Adrenal gland (tissue), 5 donors: Measurements from ENCODE around the gene PPP2R2C.

Source experiments
- POLR2A ChIP-seq, 2 donors: fragments of 450-650 bp; IDR thresholded peaks; one replicate each; pipeline ENCODE4 v1.6.1; 2017; ENCODE audit warnings: antibody characterized with exemption in 2 of 2, mild to moderate bottlenecking in 2 of 2, moderate library complexity in 1 of 2
- TF ChIP-seq, protein P1 (sequence below), 6 experiments: fragments of 450-650 bp in 4 of 6; fragments of 200-600 bp in 2 of 6; sonication (generic) in 1 of 6; IDR thresholded peaks; 1 replicate in 5 of 6; 2 replicates in 1 of 6; pipeline versions ENCODE4 v1.5.1 to v1.8.0; 2016 to 2021; ENCODE audit warnings: antibody characterized with exemption in 6 of 6, mild to moderate bottlenecking in 2 of 6, moderate library complexity in 1 of 6
- donor health status: DM: no; HTN: no; CAD: no.

GRCh38 chr4:6517171-6517570 is 44.8 kb upstream of the PPP2R2C start:
- TF ChIP-seq, protein P1, sequence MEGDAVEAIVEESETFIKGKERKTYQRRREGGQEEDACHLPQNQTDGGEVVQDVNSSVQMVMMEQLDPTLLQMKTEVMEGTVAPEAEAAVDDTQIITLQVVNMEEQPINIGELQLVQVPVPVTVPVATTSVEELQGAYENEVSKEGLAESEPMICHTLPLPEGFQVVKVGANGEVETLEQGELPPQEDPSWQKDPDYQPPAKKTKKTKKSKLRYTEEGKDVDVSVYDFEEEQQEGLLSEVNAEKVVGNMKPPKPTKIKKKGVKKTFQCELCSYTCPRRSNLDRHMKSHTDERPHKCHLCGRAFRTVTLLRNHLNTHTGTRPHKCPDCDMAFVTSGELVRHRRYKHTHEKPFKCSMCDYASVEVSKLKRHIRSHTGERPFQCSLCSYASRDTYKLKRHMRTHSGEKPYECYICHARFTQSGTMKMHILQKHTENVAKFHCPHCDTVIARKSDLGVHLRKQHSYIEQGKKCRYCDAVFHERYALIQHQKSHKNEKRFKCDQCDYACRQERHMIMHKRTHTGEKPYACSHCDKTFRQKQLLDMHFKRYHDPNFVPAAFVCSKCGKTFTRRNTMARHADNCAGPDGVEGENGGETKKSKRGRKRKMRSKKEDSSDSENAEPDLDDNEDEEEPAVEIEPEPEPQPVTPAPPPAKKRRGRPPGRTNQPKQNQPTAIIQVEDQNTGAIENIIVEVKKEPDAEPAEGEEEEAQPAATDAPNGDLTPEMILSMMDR (IDR thresholded peaks at IDR 0.05), result no peak
- no peak for TF ChIP-seq POLR2A (IDR thresholded peaks at IDR 0.05)
